GM19023 (cell line): ENCODE measurements around the gene TMPRSS9.

Experiments
- ATAC-seq: cut with Tn5 transposase; IDR thresholded peaks from one replicate; pipeline ENCODE4 v1.9.1; 2021; ENCODE audit warnings: mild to moderate bottlenecking, moderate library complexity; ENCODE audit not compliant: unreplicated experiment

Gene TMPRSS9

GRCh38 chr19:2358548-2359173, 1.4 kb upstream of the TMPRSS9 start:
- no peak for ATAC-seq

GRCh38 chr19:2360833-2361232, 768 bp downstream of the TMPRSS9 start:
- no peak for ATAC-seq

- no peak for ATAC-seq
Observed at GRCh38 chr19:2361246-2362045, 1.4 kb downstream of the TMPRSS9 start.

- no peak for ATAC-seq
Observed at GRCh38 chr19:2362046-2362969, 2.2 kb downstream of the TMPRSS9 start.

- no peak for ATAC-seq
Observed at GRCh38 chr19:2362970-2363300, 2.9 kb downstream of the TMPRSS9 start.

GRCh38 chr19:2363419-2363818, 3.4 kb downstream of the TMPRSS9 start:
- ATAC-seq, result no peak

GRCh38 chr19:2365201-2365970, 5.3 kb downstream of the TMPRSS9 start:
- no peak for ATAC-seq

GRCh38 chr19:2371656-2372055, 11.6 kb downstream of the TMPRSS9 start:
- no peak for ATAC-seq

GRCh38 chr19:2372076-2372612, 12.1 kb downstream of the TMPRSS9 start:
- ATAC-seq, result no peak

GRCh38 chr19:2374808-2375207, 14.7 kb downstream of the TMPRSS9 start:
- no peak for ATAC-seq

- ATAC-seq, result no peak
Observed at GRCh38 chr19:2375353-2376121, 15.5 kb downstream of the TMPRSS9 start.

GRCh38 chr19:2376784-2377519, 16.9 kb downstream of the TMPRSS9 start:
- ATAC-seq, result no peak

GRCh38 chr19:2380567-2380966, 20.5 kb downstream of the TMPRSS9 start:
- no peak for ATAC-seq

GRCh38 chr19:2381148-2381820, 21.2 kb downstream of the TMPRSS9 start:
- ATAC-seq, result no peak

GRCh38 chr19:2382530-2383222, 22.6 kb downstream of the TMPRSS9 start:
- ATAC-seq, result no peak

- no peak for ATAC-seq
Observed at GRCh38 chr19:2385053-2385721, 25.1 kb downstream of the TMPRSS9 start.
